Measurements from ENCODE around the gene UNK. TPM values are rescaled to one million over a fixed set of nuclear protein-coding genes. Genes with fewer than 3 reads are reported as not detected.

The UNK gene
- total and polyA plus RNA-seq, 2 donors (not counting 3 experiments of a cell fraction or from before 2014, with no cell fraction given), result 18.0 to 23.2 TPM

- Histone ChIP-seq H2AFZ (ENCODE audit: low read depth, low read length) (no peak overlapping the region), H3K9ac (replicated peaks; ENCODE audit: extremely low read depth, insufficient read depth, low read length) (no peak overlapping the region), H3K4me2 (ENCODE audit: insufficient read depth, low read length) (no peak overlapping the region), H4K20me1 (replicated peaks; ENCODE audit: control insufficient read depth, extremely low read depth, insufficient read depth, low read length) (peaks cover 6% of the 10 kb centered on the region), H3K27me3 (ENCODE audit: control insufficient read depth in 2 of 2, insufficient read depth in 2 of 2, low read length in 2 of 2) (no peaks in the 10 kb centered on the region), H3K79me2 (ENCODE audit: control insufficient read depth, insufficient read depth, low read length) (peaks cover 18% of the 10 kb centered on the region), H3K36me3 (ENCODE audit: control insufficient read depth in 2 of 2, extremely low read depth in 1 of 2, insufficient read depth in 2 of 2, low read length in 2 of 2) (peaks cover 14 to 16% of the 10 kb centered on the region in 2 experiments), H3K4me3 (replicated peaks in 1 of 3; ENCODE audit: insufficient read depth in 1 of 3, low read depth in 1 of 3, low read length in 3 of 3) (no peak overlapping the region), H3K27ac (ENCODE audit: insufficient read depth, low read depth, low read length) (no peak overlapping the region), H3K4me1 (ENCODE audit: control insufficient read depth, extremely low read depth, insufficient read depth, low read length) (peaks cover 9% of the 10 kb centered on the region), H3K9me1 (replicated peaks; ENCODE audit: control insufficient read depth, extremely low read depth, insufficient read depth, low read length) (no peaks in the 10 kb centered on the region), H3K9me3 (replicated peaks; ENCODE audit: control insufficient read depth, insufficient read depth, low read length) (no peaks in the 10 kb centered on the region)
- dilution Hi-C loops (cut with MboI; ENCODE audit: extremely low pct_ligation_motif_present, low sequenced_read_pairs) (no loop called here), intact Hi-C loops (cut with micrococcal nuclease) (loop anchor here (1.0 to 10.0 kb wide), 3 partner anchors 52 to 230 kb away; partner anchors contain the start of genes CDK3 and TRIM65)
- ChIA-PET POLR2A (interaction anchor here (0.8 to 5.2 kb wide), 4 partner anchors 10 to 55 kb away, joined by 3 to 24 read pairs (median 4); partner anchors contain the start of genes GALK1 and UNK), CTCF (interaction anchor here (1.6 to 3.5 kb wide), 5 partner anchors 8 to 121 kb away, joined by 4 to 19 read pairs (median 16); partner anchors contain the start of genes GALK1, TRIM65 and UNK)
- DNase-seq (ENCODE audit: low read depth, low spot score) (no peak), FAIRE-seq (peak; percentile 40)
- no TSS peak for BruUV-seq (replicated peaks)
- no peak for TF ChIP-seq MAX (IDR thresholded peaks at IDR 0.05; ENCODE audit: insufficient read depth, insufficient read length)
- no peak for TF ChIP-seq EZH2 (IDR thresholded peaks at IDR 0.05; ENCODE audit: borderline replicate concordance, low read depth, low read length, severe bottlenecking)
- TF ChIP-seq CTCF (IDR thresholded peaks at IDR 0.05; ENCODE audit: extremely low read depth in 1 of 2, insufficient read depth in 1 of 2, low read depth in 1 of 2, low read length in 2 of 2), result no peak
- no peak for TF ChIP-seq MYC (IDR thresholded peaks at IDR 0.05; ENCODE audit: low read depth, low read length)
- no peak for TF ChIP-seq JUN (IDR thresholded peaks at IDR 0.05; ENCODE audit: borderline replicate concordance, insufficient read depth, insufficient read length, low read depth)
- no peak for TF ChIP-seq POLR2AphosphoS5 (IDR thresholded peaks at IDR 0.05; ENCODE audit: insufficient read depth, low read depth, low read length)
- no peak for TF ChIP-seq GATA2 (IDR thresholded peaks at IDR 0.05; ENCODE audit: insufficient read depth, insufficient read length, low read depth, low read length)
- no peak for TF ChIP-seq FOS (IDR thresholded peaks at IDR 0.05; ENCODE audit: borderline replicate concordance, insufficient read depth, low read length)
- TF ChIP-seq POLR2A (IDR thresholded peaks at IDR 0.05; ENCODE audit: low read depth, low read length), result no peak
These were observed 9.5 kb upstream of the UNK start for GRCh38 chr17:75774991-75775668.
